A549 (cell line): ENCODE data around the gene MEGF8.

Source experiments
- CHD2 ChIP-seq: fragments of 150-350 bp; IDR thresholded peaks from 2 replicates; pipeline ENCODE4 v1.6.1; 2014; ENCODE audit warnings: low read length; ENCODE audit not compliant: partially characterized antibody
- EP300 ChIP-seq, 2 experiments: fragments of >200 bp; sonication (Bioruptor Twin); formaldehyde crosslinking; IDR thresholded peaks; 2 replicates in 1 of 2; 3 replicates in 1 of 2; pipeline ENCODE4 v1.6.1; 2016 to 2017
- KDM1A ChIP-seq: fragments of 200-600 bp; sonication (generic); IDR thresholded peaks from 2 replicates; pipeline ENCODE4 v1.6.1; 2016; ENCODE audit warnings: low read depth, mild to moderate bottlenecking
- RCOR1 ChIP-seq: fragments of 150-350 bp; IDR thresholded peaks from 2 replicates; pipeline ENCODE4 v1.6.1; 2014; ENCODE audit warnings: antibody characterized with exemption, low read length, low read depth
- SMC3 ChIP-seq: fragments of >200 bp; sonication (Bioruptor Twin); formaldehyde crosslinking; IDR thresholded peaks from 3 replicates; pipeline ENCODE4 v1.6.1; 2018; ENCODE audit warnings: inconsistent platforms
- TF ChIP-seq, protein P1 (sequence below): fragments of >200 bp; sonication (Bioruptor Twin); formaldehyde crosslinking; IDR thresholded peaks from 3 replicates; pipeline ENCODE4 v1.5.1; 2016
- TF ChIP-seq, protein P2 (sequence below): fragments of 450-650 bp; IDR thresholded peaks from 2 replicates; pipeline ENCODE4 v1.6.1; 2014; ENCODE audit warnings: antibody characterized with exemption

DNA sequence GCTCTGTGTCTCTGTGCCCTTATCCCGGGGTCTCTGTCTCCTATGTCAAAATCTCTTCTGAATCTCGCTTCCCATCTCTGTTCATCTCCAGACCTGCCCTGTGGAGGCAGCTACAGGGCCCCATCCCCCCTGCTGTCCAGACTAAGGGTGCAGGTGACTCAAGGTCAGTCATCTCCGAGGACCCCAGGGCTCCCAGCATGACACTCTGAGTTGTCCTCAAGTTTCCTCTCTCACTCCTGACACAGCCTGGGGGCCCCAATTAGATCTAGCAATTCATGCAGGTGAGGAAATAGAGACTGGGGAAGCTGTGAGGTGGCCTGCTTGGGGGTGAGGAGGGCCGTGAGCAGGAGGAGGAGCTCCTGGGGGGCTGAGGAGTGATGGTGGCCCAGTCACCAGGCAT lies 66.7 kb downstream of the MEGF8 start:
- TF ChIP-seq, protein P1, sequence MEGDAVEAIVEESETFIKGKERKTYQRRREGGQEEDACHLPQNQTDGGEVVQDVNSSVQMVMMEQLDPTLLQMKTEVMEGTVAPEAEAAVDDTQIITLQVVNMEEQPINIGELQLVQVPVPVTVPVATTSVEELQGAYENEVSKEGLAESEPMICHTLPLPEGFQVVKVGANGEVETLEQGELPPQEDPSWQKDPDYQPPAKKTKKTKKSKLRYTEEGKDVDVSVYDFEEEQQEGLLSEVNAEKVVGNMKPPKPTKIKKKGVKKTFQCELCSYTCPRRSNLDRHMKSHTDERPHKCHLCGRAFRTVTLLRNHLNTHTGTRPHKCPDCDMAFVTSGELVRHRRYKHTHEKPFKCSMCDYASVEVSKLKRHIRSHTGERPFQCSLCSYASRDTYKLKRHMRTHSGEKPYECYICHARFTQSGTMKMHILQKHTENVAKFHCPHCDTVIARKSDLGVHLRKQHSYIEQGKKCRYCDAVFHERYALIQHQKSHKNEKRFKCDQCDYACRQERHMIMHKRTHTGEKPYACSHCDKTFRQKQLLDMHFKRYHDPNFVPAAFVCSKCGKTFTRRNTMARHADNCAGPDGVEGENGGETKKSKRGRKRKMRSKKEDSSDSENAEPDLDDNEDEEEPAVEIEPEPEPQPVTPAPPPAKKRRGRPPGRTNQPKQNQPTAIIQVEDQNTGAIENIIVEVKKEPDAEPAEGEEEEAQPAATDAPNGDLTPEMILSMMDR: no peak
- TF ChIP-seq EP300 (IDR thresholded peaks at IDR 0.05): no peak
- no peak for TF ChIP-seq RCOR1
- no peak for TF ChIP-seq SMC3
- TF ChIP-seq KDM1A: no peak
- no peak for TF ChIP-seq CHD2
- TF ChIP-seq, protein P2, sequence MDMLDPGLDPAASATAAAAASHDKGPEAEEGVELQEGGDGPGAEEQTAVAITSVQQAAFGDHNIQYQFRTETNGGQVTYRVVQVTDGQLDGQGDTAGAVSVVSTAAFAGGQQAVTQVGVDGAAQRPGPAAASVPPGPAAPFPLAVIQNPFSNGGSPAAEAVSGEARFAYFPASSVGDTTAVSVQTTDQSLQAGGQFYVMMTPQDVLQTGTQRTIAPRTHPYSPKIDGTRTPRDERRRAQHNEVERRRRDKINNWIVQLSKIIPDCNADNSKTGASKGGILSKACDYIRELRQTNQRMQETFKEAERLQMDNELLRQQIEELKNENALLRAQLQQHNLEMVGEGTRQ: no peak
